ENCODE data around the gene CADM4.

GRCh38 chr19:43596842-43597461 is 42.7 kb downstream of the CADM4 start:
- TF ChIP-seq, protein P1, sequence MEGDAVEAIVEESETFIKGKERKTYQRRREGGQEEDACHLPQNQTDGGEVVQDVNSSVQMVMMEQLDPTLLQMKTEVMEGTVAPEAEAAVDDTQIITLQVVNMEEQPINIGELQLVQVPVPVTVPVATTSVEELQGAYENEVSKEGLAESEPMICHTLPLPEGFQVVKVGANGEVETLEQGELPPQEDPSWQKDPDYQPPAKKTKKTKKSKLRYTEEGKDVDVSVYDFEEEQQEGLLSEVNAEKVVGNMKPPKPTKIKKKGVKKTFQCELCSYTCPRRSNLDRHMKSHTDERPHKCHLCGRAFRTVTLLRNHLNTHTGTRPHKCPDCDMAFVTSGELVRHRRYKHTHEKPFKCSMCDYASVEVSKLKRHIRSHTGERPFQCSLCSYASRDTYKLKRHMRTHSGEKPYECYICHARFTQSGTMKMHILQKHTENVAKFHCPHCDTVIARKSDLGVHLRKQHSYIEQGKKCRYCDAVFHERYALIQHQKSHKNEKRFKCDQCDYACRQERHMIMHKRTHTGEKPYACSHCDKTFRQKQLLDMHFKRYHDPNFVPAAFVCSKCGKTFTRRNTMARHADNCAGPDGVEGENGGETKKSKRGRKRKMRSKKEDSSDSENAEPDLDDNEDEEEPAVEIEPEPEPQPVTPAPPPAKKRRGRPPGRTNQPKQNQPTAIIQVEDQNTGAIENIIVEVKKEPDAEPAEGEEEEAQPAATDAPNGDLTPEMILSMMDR (conservative IDR thresholded peaks at IDR 0.05; ENCODE audit: low read depth, low read length): no peak
- no peak for TF ChIP-seq EZH2 (IDR thresholded peaks at IDR 0.05; ENCODE audit: borderline replicate concordance, low read depth, low read length, poor library complexity, severe bottlenecking)
